ENCODE measurements around the gene FBXW11. TPM values are rescaled to one million over a fixed set of nuclear protein-coding genes. Genes with fewer than 3 reads are reported as not detected.

Gene FBXW11
- total RNA-seq, 1 experiment from 2014 or later = 85.3 TPM

- Histone ChIP-seq H3K23me2 (ENCODE audit: insufficient read length, low read depth, low read length, poor library complexity, severe bottlenecking) (no peaks in the 10 kb centered on the region), H4K91ac (ENCODE audit: insufficient read length, low read depth, low read length) (no peak overlapping the region), H3K23ac (ENCODE audit: insufficient read length, low read depth, low read length) (no peak overlapping the region), H3K4me1 (ENCODE audit: insufficient read depth, low read length) (no peaks in the 10 kb centered on the region), H4K20me1 (ENCODE audit: control insufficient read depth, insufficient read depth, insufficient read length) (no peaks in the 10 kb centered on the region), H2BK12ac (ENCODE audit: insufficient read length, low read depth, low read length) (no peak overlapping the region), H3K9me3 (ENCODE audit: control insufficient read depth, low read depth, low read length) (no peaks in the 10 kb centered on the region), H3K79me1 (ENCODE audit: insufficient read depth, low read depth, low read length, poor library complexity, severe bottlenecking) (no peaks in the 10 kb centered on the region), H3K79me2 (ENCODE audit: insufficient read depth, low read length) (no peaks in the 10 kb centered on the region), H2BK120ac (ENCODE audit: low read depth, low read length, poor library complexity, severe bottlenecking) (no peak overlapping the region), H2AFZ (ENCODE audit: low read length) (no peak overlapping the region), H3K4me2 (ENCODE audit: insufficient read depth, insufficient read length, low read length) (no peak overlapping the region), H3K27me3 (ENCODE audit: insufficient read depth, low read length) (no peaks in the 10 kb centered on the region), H2BK5ac (ENCODE audit: insufficient read length, low read length) (no peak overlapping the region), H3K4ac (ENCODE audit: low read depth, low read length) (no peak overlapping the region), H3K18ac (ENCODE audit: insufficient read length, low read depth, low read length) (no peak overlapping the region), H4K8ac (replicated peaks; ENCODE audit: insufficient read length, low read depth, low read length) (no peak overlapping the region), H3K27ac (ENCODE audit: insufficient read length, low read depth, low read length) (no peak overlapping the region), H2BK15ac (ENCODE audit: low read depth, low read length) (no peak overlapping the region), H2AK5ac (ENCODE audit: insufficient read length, low read length) (no peak overlapping the region), H2BK20ac (ENCODE audit: low read depth, low read length, poor library complexity, severe bottlenecking) (no peak overlapping the region), H3K56ac (ENCODE audit: insufficient read length, low read depth, low read length) (no peak overlapping the region), H3K14ac (ENCODE audit: insufficient read depth, low read length) (no peak overlapping the region), H3T11ph (ENCODE audit: low read length) (no peak overlapping the region), H4K5ac (ENCODE audit: insufficient read length, low read depth, low read length) (no peak overlapping the region), H3K9ac (ENCODE audit: extremely low read depth, insufficient read length, low read length) (no peak overlapping the region)
- no peak overlapping the region for H3K4me3 Mint-ChIP-seq
- H3K4me1 Mint-ChIP-seq = no peaks in the 10 kb centered on the region
- TF ChIP-seq CTCF (conservative IDR thresholded peaks at IDR 0.05) = no peak
- no peaks in the 10 kb centered on the region for H3K9me3 Mint-ChIP-seq
- no CpG with 5 or more reads among the region's 2 CpGs for WGBS (ENCODE audit: extremely low coverage, insufficient read length, low lambda C conversion rate)
- no peaks in the 10 kb centered on the region for H3K27me3 Mint-ChIP-seq (ENCODE audit: low read depth)
- DNase-seq = no peak
- no peak overlapping the region for H3K27ac Mint-ChIP-seq
- peaks cover 21 to 76% (median 67%) of the 10 kb centered on the region in 3 experiments; a peak in 6 of 7 replicates for H3K36me3 Mint-ChIP-seq (ENCODE audit: insufficient read depth in 1 of 3, low read depth in 3 of 3)
These were observed 132.2 kb downstream of the FBXW11 start for GRCh38 chr5:171874234-171874633.
